Nephron progenitor cell (in vitro differentiated cells): ENCODE results near the gene SEZ6L2.

ENCODE experiments used
- DNase-seq: peaks from one replicate; pipeline ENCODE4 v3.0.0; 2021
- H3K27ac Mint-ChIP-seq: 2 replicates; pipeline ENCODE4 v1.8.0; 2021; ENCODE audit warnings: mild to moderate bottlenecking, moderate library complexity, mixed read lengths
- H3K27me3 Mint-ChIP-seq: 2 replicates; pipeline ENCODE4 v1.8.0; 2021; ENCODE audit warnings: mild to moderate bottlenecking, low read depth, mixed read lengths; ENCODE audit not compliant: poor library complexity
- H3K36me3 Mint-ChIP-seq: 2 replicates; pipeline ENCODE4 v1.8.0; 2021; ENCODE audit warnings: low read depth, mixed read lengths
- H3K4me1 Mint-ChIP-seq: 2 replicates; pipeline ENCODE4 v1.8.0; 2021; ENCODE audit warnings: mixed read lengths
- H3K4me3 Mint-ChIP-seq: 2 replicates; pipeline ENCODE4 v1.8.0; 2021; ENCODE audit warnings: mild to moderate bottlenecking, moderate library complexity, mixed read lengths
- H3K9me3 Mint-ChIP-seq: 2 replicates; pipeline ENCODE4 v1.8.0; 2021; ENCODE audit warnings: mild to moderate bottlenecking, moderate library complexity, mixed read lengths
- TF ChIP-seq, protein P1 (sequence below): fragments of 200-600 bp; sonication (generic); IDR thresholded peaks from 2 replicates; pipeline ENCODE4 v1.5.0; 2021; ENCODE audit warnings: antibody characterized with exemption

SEZ6L2 gene

DNA sequence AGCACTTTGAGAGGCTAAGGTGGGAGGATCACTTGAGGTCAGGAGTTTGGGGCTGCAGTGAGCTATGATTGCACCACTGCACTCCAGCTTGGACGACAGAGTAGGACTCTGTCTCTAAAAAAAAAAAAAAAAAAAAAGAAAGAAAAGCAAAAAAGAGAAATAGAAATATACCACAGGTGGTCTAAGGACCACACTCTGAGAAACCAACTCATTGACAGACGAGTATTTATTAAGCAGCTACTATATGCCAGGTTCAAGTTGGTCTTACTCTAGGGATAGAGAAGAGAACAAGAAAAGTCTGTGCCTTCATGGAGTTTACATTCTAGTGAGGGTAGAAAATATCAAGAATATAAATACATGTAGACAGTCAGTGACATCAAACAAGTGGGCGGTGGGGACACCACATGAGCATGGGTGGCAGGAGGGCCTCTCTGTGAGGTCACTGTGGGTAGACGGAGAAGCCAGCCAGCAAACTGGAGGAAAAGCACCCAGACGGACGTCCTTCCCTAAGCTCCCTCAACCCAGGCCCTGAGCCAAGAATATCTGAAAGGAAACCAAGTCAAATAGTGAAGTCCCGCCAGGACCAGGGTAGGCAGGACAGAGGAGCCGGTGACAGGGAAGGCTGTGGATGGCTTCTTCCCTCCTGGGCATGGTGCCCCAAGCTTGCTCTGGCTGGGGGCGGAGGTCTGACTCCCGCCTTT is 41.1 kb downstream of the SEZ6L2 start:
- Mint-ChIP-seq H3K36me3 (peaks cover 26% of the 10 kb centered on the region), H3K27me3 (peaks cover 22% of the 10 kb centered on the region), H3K27ac (peak overlapping the region; percentile 40), H3K4me3 (no peak overlapping the region), H3K4me1 (peaks cover 26% of the 10 kb centered on the region), H3K9me3 (no peaks in the 10 kb centered on the region)
- no peak for DNase-seq
- TF ChIP-seq, protein P1, sequence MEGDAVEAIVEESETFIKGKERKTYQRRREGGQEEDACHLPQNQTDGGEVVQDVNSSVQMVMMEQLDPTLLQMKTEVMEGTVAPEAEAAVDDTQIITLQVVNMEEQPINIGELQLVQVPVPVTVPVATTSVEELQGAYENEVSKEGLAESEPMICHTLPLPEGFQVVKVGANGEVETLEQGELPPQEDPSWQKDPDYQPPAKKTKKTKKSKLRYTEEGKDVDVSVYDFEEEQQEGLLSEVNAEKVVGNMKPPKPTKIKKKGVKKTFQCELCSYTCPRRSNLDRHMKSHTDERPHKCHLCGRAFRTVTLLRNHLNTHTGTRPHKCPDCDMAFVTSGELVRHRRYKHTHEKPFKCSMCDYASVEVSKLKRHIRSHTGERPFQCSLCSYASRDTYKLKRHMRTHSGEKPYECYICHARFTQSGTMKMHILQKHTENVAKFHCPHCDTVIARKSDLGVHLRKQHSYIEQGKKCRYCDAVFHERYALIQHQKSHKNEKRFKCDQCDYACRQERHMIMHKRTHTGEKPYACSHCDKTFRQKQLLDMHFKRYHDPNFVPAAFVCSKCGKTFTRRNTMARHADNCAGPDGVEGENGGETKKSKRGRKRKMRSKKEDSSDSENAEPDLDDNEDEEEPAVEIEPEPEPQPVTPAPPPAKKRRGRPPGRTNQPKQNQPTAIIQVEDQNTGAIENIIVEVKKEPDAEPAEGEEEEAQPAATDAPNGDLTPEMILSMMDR, result no peak

DNA sequence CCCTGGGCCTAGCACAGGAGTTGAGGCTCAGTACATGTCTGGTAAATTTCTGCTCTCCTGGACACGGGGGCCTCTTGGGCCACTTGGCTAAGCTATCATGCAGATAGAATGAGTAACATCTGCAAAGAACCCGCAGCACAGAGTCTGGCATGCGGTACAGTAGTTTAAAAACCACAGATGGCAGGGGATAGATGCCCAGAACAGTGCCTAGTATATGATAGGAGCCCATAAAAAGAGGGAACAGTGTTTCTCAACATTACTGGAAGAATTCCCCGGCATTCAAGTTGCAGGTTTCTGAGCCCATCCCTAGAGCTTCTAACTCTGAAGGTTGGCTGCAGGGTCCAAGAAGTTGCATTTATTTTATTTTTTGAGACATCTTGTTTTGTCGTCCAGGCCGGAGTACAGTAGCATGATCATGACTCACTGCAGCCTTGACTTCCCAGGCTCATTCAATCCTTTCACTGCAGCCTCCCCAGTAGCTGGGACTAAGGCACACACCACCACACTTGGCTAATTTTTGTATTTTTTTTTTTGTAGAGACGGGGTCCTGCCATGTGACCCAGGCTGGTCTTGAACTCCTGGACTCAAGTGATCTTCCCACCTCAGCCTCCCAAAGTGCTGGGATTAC is 42.1 kb downstream of the SEZ6L2 start:
- TF ChIP-seq, protein P1, result no peak
- H3K4me1 Mint-ChIP-seq, result peaks cover 22% of the 10 kb centered on the region
- H3K27me3 Mint-ChIP-seq, result peaks cover 25% of the 10 kb centered on the region
- DNase-seq, result no peak
- H3K36me3 Mint-ChIP-seq, result peaks cover 26% of the 10 kb centered on the region
- H3K27ac Mint-ChIP-seq, result peak overlapping the region; percentile 83
- no peaks in the 10 kb centered on the region for H3K9me3 Mint-ChIP-seq
- H3K4me3 Mint-ChIP-seq, result no peak overlapping the region

DNA sequence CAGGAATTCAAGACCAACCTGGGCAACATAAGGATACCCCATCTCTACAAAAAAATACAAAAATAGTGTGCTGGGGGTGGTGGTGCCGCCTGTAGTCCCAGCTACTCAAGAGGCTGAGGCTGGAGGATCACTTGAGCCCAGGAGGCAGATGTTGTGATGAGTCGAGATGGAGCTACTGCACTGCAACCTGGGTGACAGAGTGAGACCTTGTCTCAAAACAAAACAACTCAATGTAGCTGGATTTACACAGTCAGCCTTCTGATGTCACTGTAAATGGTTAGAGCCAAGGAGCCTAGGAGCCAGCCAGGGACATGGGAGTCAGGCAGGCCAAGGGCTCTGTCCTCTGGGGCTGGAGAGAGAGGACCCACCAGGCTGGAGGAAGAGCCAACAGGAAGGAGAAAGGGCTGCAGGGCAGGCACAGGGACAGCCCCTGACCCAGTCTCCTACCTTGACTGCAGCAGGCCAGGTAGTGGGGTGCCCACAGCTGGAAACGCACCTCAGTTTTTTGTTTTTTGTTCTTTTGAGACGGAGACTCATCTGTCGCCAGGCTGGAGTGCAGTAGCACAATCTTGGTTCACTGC is 44.7 kb downstream of the SEZ6L2 start:
- DNase-seq, result no peak
- no peaks in the 10 kb centered on the region for H3K9me3 Mint-ChIP-seq
- TF ChIP-seq, protein P1, result no peak
- peaks cover 15% of the 10 kb centered on the region for H3K36me3 Mint-ChIP-seq
- H3K4me1 Mint-ChIP-seq, result peaks cover 12% of the 10 kb centered on the region
- H3K27ac Mint-ChIP-seq, result no peak overlapping the region
- peaks cover 32% of the 10 kb centered on the region for H3K27me3 Mint-ChIP-seq
- H3K4me3 Mint-ChIP-seq, result no peak overlapping the region

DNA sequence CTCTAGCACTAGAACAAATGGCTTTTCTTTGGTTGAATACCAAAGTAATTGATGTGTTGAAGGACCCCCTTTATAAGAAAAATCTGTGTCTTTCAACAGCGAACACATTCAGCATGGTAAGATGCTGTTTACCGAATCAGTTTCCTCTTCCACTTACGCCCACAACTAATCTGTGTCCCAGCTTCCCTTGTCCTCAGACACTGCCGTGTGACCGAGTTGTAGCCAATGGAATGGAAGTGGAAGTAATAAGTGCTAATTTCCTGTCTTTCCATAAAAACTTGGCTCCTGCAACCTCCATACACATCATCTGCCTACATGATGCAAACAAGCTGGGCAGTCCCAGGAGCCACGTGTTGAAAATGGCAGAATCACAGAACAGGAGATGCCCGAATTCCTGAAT is 46.7 kb downstream of the SEZ6L2 start:
- no peak for DNase-seq

DNA sequence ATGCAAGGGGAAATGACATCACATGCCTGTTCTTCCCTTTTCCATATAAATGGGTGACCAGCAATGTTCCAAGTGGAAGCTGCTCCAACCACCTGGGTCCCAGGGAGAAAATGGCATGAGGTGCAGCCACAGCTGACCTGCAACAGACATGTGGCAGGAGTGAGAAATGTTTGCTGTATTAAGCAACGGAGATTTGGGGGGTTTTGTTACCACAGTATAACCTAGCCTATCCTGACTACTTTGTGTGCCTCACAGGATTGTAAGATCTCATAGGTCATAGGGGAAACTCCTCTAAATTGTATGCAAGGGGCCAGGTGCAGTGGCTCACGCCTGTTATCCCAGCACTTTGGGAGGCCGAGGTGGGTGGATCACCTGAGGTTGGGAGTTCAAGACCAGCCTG is 48.4 kb downstream of the SEZ6L2 start:
- no peak overlapping the region for H3K27ac Mint-ChIP-seq
- peaks cover 36% of the 10 kb centered on the region for H3K27me3 Mint-ChIP-seq
- H3K9me3 Mint-ChIP-seq, result no peaks in the 10 kb centered on the region
- H3K36me3 Mint-ChIP-seq, result no peaks in the 10 kb centered on the region
- TF ChIP-seq, protein P1, result no peak
- peaks cover 13% of the 10 kb centered on the region for H3K4me1 Mint-ChIP-seq
- no peak for DNase-seq
- no peak overlapping the region for H3K4me3 Mint-ChIP-seq

More for the DNA sequence above, 46.7 kb downstream of the SEZ6L2 start:
- Mint-ChIP-seq H3K9me3 (no peaks in the 10 kb centered on the region), H3K27ac (no peak overlapping the region), H3K36me3 (no peaks in the 10 kb centered on the region), H3K27me3 (peaks cover 33% of the 10 kb centered on the region), H3K4me3 (no peak overlapping the region), H3K4me1 (peaks cover 18% of the 10 kb centered on the region)
- TF ChIP-seq, protein P1, result no peak
